Posterior cingulate gyrus (tissue), 11 donors: Measurements from ENCODE around the gene CELF2.

Source experiments
- DNase-seq, 10 donors: peaks; one replicate each; pipeline versions ENCODE4 v3.0.0 to v3.0.0-alpha.2; 2020 to 2021; ENCODE audit warnings: mixed read lengths in 3 of 10
- intact Hi-C: fragments of 100-400 bp; cut with DNase I; formaldehyde crosslinking; loops from one replicate; pipeline ENCODE4 v1.15.1; 2023

Gene CELF2

DNA sequence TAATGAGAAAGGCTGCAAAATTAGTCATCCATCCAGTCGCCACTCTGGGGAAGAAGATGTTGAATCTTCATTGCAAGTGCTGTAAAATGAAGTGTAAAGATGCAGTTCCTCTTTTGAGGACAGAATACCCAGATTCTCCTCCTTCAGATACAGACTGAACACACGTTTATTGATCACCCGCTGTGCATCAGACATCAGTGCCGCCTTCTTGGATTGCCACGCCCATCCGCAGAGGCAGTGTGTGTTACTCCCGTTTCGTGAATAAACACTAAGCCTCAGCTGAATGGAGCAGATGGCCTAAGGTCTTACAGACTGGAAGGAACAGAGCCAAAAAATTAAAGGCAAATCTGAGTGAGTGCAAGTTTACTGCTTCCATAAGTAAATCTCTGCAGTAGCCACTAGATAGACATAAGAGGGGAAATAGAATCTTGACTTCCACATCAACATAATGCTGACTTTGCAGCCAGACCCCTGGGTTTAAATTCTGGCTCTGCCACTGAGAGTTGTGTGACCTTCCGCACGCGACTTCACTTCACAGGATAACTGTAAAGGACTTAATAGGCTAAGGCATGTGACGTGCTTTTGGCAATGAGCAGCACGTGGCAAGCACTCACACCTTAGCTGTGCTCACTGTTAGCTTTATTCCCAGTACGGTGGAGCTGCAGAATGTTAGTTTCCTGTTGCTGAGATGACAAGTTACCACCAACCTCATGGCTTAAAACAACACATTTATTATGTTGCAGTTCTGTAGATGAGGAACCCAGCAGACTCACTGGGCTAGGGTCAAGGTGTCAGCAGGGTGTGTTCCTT lies 285.9 kb downstream of the CELF2 start:
- DNase-seq, result no peak
- intact Hi-C loops, result no loop called here

GRCh38 chr10:11304906-11305585 lies 287.4 kb downstream of the CELF2 start:
- no peak for DNase-seq
- intact Hi-C loops, result no loop called here

- intact Hi-C loops, result no loop called here
- peak in 1 of 10 donors; percentile 77 for DNase-seq
Measured at GRCh38 chr10:11305825-11306593, 288.3 kb downstream of the CELF2 start.

DNA sequence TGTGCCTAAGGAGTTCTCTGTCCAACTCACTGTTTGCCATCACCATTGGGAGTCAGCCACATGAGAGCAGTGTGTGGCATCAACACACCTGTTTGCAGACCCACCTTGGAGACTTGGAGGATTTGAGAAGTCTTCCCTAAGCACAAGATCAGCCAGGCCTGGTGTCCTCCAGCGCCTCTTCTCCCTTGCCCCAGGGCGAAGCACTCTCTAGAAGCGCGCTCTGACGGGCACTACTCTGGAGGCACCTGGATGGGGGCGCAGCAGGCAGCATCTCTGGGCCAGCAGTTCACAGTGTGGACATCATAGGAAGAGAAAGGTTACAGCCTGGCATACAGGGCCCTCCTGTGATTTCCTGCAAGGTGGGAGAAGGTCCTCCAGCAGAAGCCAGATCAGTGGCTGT lies 289.3 kb downstream of the CELF2 start:
- intact Hi-C loops, result no loop called here
- no peak for DNase-seq

GRCh38 chr10:11307937-11308336 lies 290.3 kb downstream of the CELF2 start:
- no peak for DNase-seq
- intact Hi-C loops, result no loop called here

DNA sequence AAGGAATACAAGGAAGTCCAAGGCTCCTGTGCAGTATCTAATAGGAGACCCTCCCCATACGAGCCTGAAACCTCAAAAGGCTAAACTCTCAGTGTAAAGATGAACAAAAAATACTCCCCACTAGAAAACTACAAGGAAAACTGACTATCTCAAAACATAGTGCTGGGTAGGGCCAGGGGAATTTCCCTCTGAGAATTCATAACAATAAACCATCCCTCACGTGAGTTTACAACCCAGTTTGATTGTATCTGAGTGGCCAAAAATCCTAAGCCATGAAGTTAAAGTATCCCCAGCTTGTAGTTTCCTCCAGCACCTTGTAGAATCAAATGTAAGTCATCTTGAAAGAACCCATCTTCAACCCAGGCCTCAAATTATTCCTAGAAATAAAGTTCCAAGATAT lies 293.4 kb downstream of the CELF2 start:
- no peak for DNase-seq
- intact Hi-C loops, result no loop called here

- no peak for DNase-seq
- intact Hi-C loops, result no loop called here
Measured at GRCh38 chr10:11313463-11313862, 295.8 kb downstream of the CELF2 start.

DNA sequence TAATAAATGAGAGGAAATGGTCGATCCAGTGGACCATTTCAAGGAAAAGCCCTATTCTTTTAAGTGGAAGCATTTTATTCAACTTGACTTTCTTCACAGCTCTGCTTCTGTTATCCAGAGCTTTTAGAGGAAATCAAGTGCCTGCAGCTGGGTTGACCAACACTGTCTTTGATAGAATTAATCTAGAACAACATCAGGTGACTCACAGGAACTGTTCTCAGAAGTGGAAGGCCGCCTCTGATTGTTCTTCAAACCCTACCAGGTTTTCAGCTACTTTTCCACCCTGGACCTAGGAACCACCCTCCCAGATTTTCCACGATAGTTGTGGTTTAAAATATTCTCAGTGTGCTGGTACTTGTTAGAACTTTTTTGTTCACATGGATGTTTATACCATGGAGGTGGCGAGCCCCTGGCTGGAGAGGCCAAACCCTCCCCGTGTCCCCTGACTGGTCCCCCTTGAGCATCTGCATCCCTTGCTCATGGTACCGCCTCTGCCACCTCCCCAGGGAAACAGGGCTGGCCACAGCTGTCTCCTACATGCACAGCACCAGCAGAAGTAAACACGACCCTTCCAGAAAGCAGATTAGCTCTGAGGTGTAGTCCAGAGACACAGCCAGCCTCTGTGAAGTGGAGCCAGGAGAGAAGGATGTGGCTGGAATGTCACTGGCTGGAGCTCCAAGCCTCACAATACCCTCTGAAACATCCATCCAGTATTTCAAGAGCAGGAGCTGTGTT lies 300.4 kb downstream of the CELF2 start:
- intact Hi-C loops, result no loop called here
- no peak for DNase-seq

GRCh38 chr10:11318826-11319598 lies 301.3 kb downstream of the CELF2 start:
- DNase-seq, result peak in 1 of 10 donors; percentile 76
- intact Hi-C loops, result no loop called here

GRCh38 chr10:11319990-11320602 lies 302.4 kb downstream of the CELF2 start:
- intact Hi-C loops, result no loop called here

DNA sequence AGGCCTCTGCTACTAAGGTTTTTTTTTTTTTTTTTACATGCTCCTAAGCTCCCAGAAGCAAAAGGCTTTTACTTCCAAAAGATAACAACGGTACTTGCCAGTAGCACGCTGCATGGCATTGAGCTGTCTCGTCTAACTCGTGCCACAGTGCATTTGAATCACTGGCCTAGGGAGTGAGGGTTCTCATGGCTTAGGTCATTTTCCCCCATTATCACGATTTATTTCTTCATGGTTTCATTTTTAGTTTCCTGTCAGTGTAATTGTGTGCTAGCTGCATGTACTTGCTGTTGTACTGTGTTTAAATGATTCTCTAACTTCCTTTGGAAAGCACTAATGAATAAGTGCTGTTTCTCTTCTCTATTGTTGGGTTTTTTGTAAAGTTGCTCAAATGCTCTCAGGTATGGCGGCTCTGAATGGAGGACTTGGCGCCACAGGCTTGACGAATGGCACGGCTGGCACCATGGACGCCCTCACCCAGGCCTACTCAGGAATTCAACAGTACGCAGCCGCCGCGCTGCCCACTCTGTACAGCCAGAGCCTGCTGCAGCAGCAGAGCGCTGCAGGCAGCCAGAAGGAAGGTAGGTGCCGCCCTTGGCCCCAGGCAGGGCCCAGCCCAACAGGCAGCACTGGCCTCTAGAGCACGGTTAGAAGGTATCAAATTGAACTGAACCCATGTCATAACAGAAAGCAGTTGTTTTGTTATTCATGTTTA lies 303.3 kb downstream of the CELF2 start:
- peak in 6 of 10 donors; percentile 52 to 93 (median 78) for DNase-seq

More at GRCh38 chr10:11319990-11320602, 302.4 kb downstream of the CELF2 start:
- DNase-seq, result no peak

DNA sequence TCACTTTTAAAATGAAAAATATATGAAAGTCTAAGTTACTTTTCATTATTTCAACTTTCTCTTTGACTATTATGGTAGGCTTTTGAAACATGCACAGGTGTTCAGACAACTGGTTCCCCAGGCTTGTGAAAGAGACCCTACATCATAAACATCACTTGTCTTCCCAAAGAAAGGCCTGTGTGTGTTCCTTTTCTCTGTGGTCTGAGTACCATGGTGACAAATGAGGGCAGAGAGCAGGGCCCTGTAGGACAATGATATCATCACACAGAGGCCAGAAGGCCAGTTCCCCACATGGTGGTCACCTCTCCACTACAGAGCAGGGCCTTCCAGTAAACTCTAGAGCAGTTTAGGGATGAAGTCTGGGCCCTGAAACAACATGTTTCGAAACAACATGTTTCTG lies 305.0 kb downstream of the CELF2 start:
- DNase-seq, result no peak
- intact Hi-C loops, result no loop called here

More for the DNA sequence above, 303.3 kb downstream of the CELF2 start:
- intact Hi-C loops, result no loop called here

- DNase-seq, result no peak
- intact Hi-C loops, result no loop called here
Measured at GRCh38 chr10:11324761-11325321, 307.2 kb downstream of the CELF2 start.

DNA sequence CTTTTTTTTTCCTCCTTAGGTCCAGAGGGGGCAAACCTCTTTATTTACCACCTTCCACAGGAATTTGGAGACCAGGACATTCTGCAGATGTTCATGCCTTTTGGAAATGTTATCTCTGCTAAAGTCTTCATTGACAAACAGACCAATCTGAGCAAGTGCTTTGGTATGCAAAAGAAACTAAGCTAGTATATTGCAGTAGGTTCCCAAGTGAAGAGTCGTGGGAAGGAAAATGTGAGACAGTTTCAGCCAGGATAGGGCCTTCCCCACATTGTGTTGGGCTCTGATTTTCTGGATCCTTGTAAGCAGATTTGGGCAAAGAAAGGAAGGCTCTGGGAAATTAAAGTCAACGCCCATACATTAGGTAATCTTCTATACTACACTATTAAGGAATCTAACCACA lies 308.1 kb downstream of the CELF2 start:
- intact Hi-C loops, result no loop called here
- no peak for DNase-seq

DNA sequence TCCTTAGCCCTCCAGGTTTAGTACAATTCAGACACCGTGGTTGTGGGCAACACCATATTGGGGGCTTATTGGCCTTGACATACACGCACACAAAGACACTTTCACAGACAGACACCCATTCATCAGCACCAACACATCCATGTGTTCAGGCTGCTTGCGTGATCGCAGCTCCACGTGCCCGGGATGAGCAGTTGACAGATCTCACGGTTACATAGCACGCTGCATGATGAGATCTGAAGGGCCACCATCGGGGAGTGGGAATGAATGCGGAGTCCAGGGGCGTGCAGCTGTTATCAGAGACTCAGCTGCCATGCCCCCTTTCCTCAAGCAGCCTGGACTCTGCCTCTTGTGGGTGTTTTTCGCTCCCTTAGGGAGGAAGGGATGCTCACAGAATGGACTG lies 308.6 kb downstream of the CELF2 start:
- intact Hi-C loops, result no loop called here
- DNase-seq, result no peak

DNA sequence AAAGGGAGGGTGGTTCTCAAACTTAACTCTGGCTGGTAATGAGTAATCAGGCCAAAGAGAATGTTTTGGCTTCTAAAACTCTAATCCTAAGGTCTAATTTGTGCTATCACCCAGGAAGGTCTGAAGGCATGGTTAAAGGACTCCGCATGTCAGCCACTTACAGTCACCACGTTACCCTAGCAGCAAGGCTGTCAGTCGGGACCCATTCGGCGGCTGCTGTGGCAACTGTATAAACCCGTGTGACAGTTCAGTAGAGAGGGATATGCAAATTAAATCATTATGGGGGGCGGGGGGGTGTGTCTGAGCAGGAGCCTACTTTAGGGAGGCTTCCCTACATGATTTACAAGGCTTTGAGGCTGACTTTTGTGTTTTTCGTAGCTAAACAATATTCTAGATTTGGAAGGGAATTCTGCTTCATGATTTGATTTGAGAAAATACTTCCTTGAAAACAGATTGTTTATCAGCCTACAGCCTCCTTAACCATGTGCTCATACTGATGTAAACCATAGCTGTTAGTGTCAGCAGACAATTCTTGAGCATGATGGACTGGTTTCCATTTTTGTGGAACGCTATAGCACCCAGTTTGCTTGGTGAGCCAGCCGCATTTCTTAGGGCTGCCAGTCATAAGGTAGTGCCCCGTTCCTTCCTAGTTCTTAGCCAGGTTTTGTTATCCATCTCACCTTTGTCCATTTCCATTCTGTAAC lies 309.4 kb downstream of the CELF2 start:
- no peak for DNase-seq
- intact Hi-C loops, result no loop called here

GRCh38 chr10:11328264-11329061 lies 310.8 kb downstream of the CELF2 start:
- no peak for DNase-seq
- intact Hi-C loops, result no loop called here
